Activated CD8-positive, alpha-beta memory T cell treated with anti-CD3 and anti-CD28 coated beads for 1 hour (primary cell): ENCODE data around the gene CACNA1B.
"Not testable (repeated sequence)": the region's sequence is repeated elsewhere in the genome, so short reads cannot be mapped to it uniquely, and the experiment has no call there.

Experiments used
- DNase-seq, 2 donors: peaks; one replicate each; pipeline ENCODE4 v3.0.0-alpha.2; 2020; ENCODE audit warnings: low read depth in 1 of 2; ENCODE audit errors: extremely low read depth in 1 of 2

Gene CACNA1B

GRCh38 chr9:138111607-138112006 is 234.0 kb downstream of the CACNA1B start:
- DNase-seq = no peak

- no peak for DNase-seq
Observed at GRCh38 chr9:138112090-138112748, 234.6 kb downstream of the CACNA1B start.

GRCh38 chr9:138112791-138113600 is 235.4 kb downstream of the CACNA1B start:
- DNase-seq = no peak

DNA sequence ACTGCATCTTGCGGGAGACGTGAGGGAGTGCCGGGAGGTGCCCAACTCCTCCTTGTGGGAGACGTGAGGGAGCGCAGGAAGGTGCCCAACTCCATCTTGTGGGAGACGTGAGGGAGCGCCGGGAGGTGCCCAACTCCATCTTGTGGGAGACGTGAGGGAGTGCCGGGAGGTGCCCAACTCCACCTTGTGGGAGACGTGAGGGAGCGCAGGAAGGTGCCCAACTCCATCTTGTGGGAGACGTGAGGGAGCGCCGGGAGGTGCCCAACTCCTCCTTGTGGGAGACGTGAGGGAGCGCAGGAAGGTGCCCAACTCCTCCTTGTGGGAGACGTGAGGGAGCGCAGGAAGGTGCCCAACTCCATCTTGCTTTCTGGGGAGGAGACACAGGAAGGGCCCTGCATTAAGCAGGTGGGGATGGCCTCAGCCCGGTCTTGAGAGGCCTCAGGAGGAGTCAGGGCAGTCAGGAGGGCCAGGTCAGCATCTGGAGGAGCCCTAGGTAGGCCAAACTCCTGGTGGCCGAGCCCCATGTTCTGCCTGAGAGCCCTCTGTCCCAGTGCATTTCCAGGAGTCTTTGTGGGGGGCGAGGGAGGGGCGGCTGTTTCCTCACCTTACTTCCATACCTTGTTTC is 236.2 kb downstream of the CACNA1B start:
- not testable (repeated sequence) for DNase-seq

- DNase-seq = no peak
Observed at GRCh38 chr9:138114501-138115245, 237.1 kb downstream of the CACNA1B start.

GRCh38 chr9:138115506-138115905 is 237.9 kb downstream of the CACNA1B start:
- no peak for DNase-seq

DNA sequence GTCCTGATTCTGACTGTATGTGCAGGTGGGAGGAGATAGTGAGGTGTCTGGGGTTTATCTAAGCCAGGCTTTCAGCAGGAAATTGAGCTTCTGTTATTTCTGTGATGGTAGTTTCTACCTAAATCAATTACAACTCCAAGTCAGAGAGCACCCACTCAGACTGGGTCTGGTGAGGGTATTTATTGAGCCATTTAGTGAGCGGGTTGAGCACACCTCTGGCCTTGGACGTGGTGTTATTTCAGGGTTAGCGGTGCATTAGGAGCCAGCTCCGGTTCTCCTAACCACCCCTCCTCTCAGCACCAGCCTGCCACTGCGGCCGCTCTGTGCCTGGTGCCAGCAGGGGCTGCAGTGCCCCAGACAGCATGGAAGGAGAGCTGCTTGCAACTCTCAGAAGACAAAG is 238.9 kb downstream of the CACNA1B start:
- no peak for DNase-seq

GRCh38 chr9:138117101-138117750 is 239.6 kb downstream of the CACNA1B start:
- DNase-seq = no peak

GRCh38 chr9:138117836-138118235 is 240.3 kb downstream of the CACNA1B start:
- no peak for DNase-seq

DNA sequence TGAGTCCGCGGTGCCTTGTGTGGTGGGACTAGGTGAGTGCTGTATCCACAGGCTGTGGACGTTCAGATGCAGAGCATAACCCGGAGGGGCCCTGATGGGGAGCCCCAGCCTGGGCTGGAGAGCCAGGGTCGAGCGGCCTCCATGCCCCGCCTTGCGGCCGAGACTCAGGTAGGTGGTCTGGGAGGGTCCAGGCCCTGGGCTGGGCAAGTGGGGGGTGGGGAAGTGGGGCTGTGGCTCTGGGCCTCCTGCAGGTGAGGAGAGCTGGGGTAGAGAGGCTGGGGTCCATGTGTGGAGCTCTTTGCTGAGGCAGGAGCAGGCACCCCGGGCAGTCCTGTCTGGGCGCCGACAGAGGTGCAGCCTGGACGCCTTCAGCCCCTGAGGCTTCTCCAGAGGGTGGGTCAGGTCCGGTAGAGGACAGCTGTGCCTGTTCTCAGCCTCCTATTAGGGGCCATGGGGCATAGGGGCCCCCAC is 241.1 kb downstream of the CACNA1B start:
- DNase-seq = no peak

DNA sequence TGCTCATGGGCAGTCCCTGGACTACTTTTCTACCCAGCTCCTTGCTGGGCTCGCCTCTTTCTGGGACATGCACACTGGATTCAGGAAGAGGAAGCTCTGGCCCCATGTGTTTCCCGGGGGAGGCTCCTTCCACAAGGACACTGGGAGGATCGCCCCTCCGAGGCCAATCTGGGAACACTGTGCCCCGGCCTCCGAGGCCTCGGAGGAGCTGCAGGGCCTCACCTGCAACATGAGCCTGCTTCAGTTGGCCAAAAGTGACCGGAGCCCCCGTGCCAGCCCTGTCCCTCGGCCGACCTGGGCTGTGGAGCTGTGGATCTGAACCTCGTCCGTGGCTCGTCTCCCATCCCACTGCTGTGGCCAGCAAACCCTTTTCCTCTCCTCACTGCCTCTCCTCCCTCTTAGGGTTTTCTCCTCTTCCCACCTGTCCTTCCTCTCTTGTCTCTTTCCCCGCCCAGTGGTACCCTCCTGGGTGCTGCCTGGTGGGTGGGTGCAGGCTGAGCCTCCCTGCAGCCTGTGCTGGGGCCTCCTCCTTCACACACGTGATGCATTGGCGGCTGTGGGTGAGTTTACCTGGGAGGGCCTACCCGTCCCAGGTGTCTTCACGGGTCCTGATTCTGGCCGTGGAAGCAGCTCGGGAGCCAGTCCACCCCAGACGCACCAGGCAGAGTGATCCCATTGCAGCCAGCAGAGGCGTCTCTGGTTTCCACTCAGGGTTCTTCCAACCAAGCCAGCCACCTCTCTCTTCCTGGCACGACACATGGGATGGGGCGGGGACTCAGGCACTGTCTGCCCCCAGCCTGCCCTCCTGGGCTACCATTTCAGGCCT is 241.8 kb downstream of the CACNA1B start:
- no peak for DNase-seq

GRCh38 chr9:138120072-138120471 is 242.5 kb downstream of the CACNA1B start:
- no peak for DNase-seq

DNA sequence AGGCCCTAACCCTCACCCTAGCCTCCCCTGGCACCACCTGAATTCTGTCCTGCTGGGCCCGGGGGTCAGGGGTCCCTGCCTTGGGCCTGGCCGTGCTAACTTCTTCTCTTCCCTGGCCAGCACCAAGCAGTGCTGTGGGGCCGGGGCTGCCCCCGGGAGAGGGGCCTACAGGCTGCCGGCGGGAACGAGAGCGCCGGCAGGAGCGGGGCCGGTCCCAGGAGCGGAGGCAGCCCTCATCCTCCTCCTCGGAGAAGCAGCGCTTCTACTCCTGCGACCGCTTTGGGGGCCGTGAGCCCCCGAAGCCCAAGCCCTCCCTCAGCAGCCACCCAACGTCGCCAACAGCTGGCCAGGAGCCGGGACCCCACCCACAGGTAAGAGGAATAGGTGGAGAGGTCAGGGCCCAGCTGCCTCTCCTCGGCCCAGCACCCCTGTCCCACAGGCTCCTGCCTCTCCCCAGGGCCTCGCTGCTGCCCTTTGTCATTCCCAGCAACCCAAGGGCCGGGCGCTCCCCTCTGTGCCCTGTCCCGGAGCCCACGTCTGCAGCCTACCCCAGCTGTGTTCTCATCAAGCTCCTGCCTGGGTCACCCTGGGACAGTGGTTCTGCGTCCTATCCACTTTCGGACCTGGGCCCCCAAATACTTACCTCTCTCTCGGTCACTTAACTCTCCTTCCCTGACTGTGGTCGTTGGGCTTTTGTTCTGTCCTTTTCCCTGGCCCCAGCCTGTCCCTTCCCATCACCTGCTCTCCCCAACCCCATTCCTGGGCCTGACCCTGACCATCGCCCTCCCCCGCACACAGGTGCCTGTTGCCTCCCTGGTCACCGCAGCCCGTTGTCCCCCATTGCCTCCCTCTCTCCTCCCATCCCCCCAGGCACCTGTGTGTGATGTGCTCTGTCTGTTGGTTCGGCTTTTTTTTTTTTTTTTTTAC is 243.2 kb downstream of the CACNA1B start:
- DNase-seq = no peak

DNA sequence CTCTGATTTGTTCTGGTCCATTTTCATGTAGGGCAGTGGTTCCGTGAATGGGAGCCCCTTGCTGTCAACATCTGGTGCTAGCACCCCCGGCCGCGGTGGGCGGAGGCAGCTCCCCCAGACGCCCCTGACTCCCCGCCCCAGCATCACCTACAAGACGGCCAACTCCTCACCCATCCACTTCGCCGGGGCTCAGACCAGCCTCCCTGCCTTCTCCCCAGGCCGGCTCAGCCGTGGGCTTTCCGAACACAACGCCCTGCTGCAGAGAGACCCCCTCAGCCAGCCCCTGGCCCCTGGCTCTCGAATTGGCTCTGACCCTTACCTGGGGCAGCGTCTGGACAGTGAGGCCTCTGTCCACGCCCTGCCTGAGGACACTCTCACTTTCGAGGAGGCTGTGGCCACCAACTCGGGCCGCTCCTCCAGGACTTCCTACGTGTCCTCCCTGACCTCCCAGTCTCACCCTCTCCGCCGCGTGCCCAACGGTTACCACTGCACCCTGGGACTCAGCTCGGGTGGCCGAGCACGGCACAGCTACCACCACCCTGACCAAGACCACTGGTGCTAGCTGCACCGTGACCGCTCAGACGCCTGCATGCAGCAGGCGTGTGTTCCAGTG is 244.0 kb downstream of the CACNA1B start:
- DNase-seq = no peak

DNA sequence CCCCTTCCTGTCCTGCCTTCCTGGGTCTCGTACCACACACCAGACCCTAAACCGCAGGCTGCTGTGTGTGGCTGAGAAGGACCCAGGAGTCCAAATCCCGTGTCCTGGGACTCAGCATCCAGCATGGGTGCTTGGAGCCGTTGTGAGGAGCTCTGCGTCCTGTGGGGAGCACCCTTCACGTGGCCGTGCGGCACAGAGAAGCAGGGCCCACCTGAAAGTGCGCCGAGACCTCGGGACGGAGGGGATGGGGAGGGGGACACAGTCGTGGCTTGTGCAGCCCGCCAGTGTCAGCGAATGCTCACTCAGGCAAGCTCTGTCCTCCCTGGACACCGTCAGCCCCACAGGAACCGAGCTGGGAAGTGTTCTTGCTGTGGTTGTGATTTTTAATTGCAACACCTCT is 244.6 kb downstream of the CACNA1B start:
- DNase-seq = no peak

DNA sequence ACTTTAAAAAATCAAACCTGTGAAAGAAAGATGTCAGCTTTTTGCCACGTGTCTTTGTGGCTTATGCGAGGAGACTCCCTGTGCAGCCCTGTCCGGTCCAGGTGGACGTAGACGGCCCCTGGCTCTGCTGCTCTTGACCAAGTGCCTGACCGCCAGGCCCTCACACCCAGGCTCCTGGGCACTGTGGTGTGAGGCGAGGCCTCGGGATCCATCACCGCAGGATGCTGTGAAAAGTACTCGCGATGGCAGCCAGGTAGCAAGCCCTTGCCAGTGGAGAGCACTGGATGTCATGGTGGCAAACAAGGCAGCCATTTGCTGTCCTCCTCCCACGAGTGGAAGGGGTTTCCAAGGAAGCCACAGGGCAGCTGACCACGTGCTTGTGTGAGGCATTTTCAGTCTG is 245.1 kb downstream of the CACNA1B start:
- DNase-seq = no peak

- DNase-seq = no peak
Observed at GRCh38 chr9:138123086-138123485, 245.5 kb downstream of the CACNA1B start.
